H1 (cell line): Measurements from ENCODE around the gene IL22RA2. TPM values are rescaled to one million over a fixed set of nuclear protein-coding genes. Genes with fewer than 3 reads are reported as not detected.

ENCODE experiments used
- CTCF ChIA-PET: fragments of 300-600 bp; sonication (Branson Sonifier 250); formaldehyde crosslinking; loops from one replicate; lab custom pipeline; 2021; ENCODE audit not compliant: partially characterized antibody; lab: Charles Lee
- POLR2A ChIA-PET: fragments of 300-600 bp; sonication (Branson Sonifier 250); formaldehyde crosslinking; loops from one replicate; lab custom pipeline; 2021; ENCODE audit warnings: inconsistent platforms; ENCODE audit not compliant: partially characterized antibody; lab: Charles Lee
- DNase-seq, 2 experiments: peaks; one replicate each; pipeline versions ENCODE4 v3.0.0 to v3.0.0-alpha.2; 2010 to 2022; ENCODE audit warnings: low spot score in 2 of 2, low read depth in 1 of 2, mixed read lengths in 1 of 2
- FAIRE-seq: peaks from 2 replicates; lab custom pipeline; 2011; peaks lifted over from hg19 to GRCh38; lab: Jason Lieb, UNC
- H2AFZ ChIP-seq: 2 replicates; pipeline ENCODE4 v1.8.1; 2012; ENCODE audit warnings: low read length, inconsistent platforms
- H2AK5ac ChIP-seq: 2 replicates; pipeline ENCODE4 v1.6.1; 2013; ENCODE audit warnings: low read depth, low read length
- H2BK120ac ChIP-seq: replicated peaks from 2 replicates; pipeline ENCODE3; 2013; ENCODE audit warnings: low read depth, low read length, inconsistent platforms
- H2BK12ac ChIP-seq: 2 replicates; pipeline ENCODE4 v1.6.1; 2013; ENCODE audit warnings: low read depth, low read length
- H2BK15ac ChIP-seq: 2 replicates; pipeline ENCODE4 v1.6.1; 2013; ENCODE audit warnings: low read length
- H2BK20ac ChIP-seq: 2 replicates; pipeline ENCODE4 v1.6.1; 2013; ENCODE audit warnings: low read length
- H2BK5ac ChIP-seq: 2 replicates; pipeline ENCODE4 v1.6.1; 2013; ENCODE audit warnings: low read depth, low read length
- H3K14ac ChIP-seq: 2 replicates; pipeline ENCODE4 v1.6.1; 2013; ENCODE audit warnings: inconsistent platforms; ENCODE audit not compliant: insufficient read length
- H3K18ac ChIP-seq: 2 replicates; pipeline ENCODE4 v1.6.1; 2013; ENCODE audit warnings: low read length; ENCODE audit errors: extremely low read depth
- H3K23ac ChIP-seq: 2 replicates; pipeline ENCODE4 v1.6.1; 2013; ENCODE audit warnings: inconsistent platforms; ENCODE audit not compliant: insufficient read length
- H3K23me2 ChIP-seq: 2 replicates; pipeline ENCODE4 v1.6.1; 2013; ENCODE audit warnings: low read depth, low read length
- H3K27ac ChIP-seq: 2 replicates; pipeline ENCODE4 v1.6.1; 2011; ENCODE audit warnings: low read depth, low read length, inconsistent platforms
- H3K27me3 ChIP-seq, 4 experiments: replicated peaks in 1 of 4; 1 replicate in 1 of 4; 2 replicates in 3 of 4; pipeline versions ENCODE4 v1.6.1 to v1.8.1; 2011 to 2013; ENCODE audit warnings: low read length in 3 of 4, mild to moderate bottlenecking in 3 of 4, inconsistent platforms in 2 of 4, mixed read lengths in 2 of 4, moderate library complexity in 1 of 4; ENCODE audit not compliant: control insufficient read depth in 3 of 4, insufficient read depth in 3 of 4; ENCODE audit errors: extremely low read depth in 1 of 4
- H3K36me3 ChIP-seq, 4 experiments: 2 replicates each; pipeline versions ENCODE4 v1.6.1 to v1.8.1; 2011 to 2013; ENCODE audit warnings: mild to moderate bottlenecking in 4 of 4, low read length in 3 of 4, moderate library complexity in 2 of 4, control low read depth in 1 of 4, inconsistent platforms in 1 of 4; ENCODE audit not compliant: insufficient read depth in 4 of 4, control insufficient read depth in 2 of 4
- H3K4ac ChIP-seq: replicated peaks from 2 replicates; pipeline ENCODE3; 2013; ENCODE audit warnings: low read length, low read depth, mixed read lengths, inconsistent platforms; ENCODE audit not compliant: insufficient read length
- H3K4me1 ChIP-seq, 4 experiments: replicated peaks in 1 of 4; 1 replicate in 1 of 4; 2 replicates in 3 of 4; pipeline versions ENCODE4 v1.6.1 to v1.8.1; 2011 to 2013; ENCODE audit warnings: low read length in 3 of 4, inconsistent platforms in 2 of 4, mixed read lengths in 1 of 4; ENCODE audit not compliant: insufficient read depth in 4 of 4, control insufficient read depth in 3 of 4
- H3K4me2 ChIP-seq, 2 experiments: 2 replicates each; pipeline versions ENCODE4 v1.6.1 to v1.8.1; 2011 to 2013; ENCODE audit warnings: low read depth in 2 of 2, low read length in 2 of 2, control low read depth in 1 of 2, inconsistent platforms in 1 of 2, mild to moderate bottlenecking in 1 of 2; ENCODE audit not compliant: insufficient read depth in 1 of 2
- H3K4me3 ChIP-seq, 4 experiments: fragments of 200-600, 300-600 bp in 1 of 4; sonication (generic), shearing (Covaris generic), sonication (Bioruptor Twin) in 1 of 4; 2 replicates each; pipeline versions ENCODE4 v1.5.1 to v1.8.1; 2011 to 2016; ENCODE audit warnings: low read length in 4 of 4, low read depth in 3 of 4, control low read depth in 2 of 4, inconsistent platforms in 2 of 4, mild to moderate bottlenecking in 2 of 4, mixed read lengths in 1 of 4, moderate library complexity in 1 of 4; ENCODE audit not compliant: insufficient read depth in 2 of 4; ENCODE audit errors: extremely low read depth in 1 of 4
- H3K56ac ChIP-seq: replicated peaks from 2 replicates; pipeline ENCODE3; 2013; ENCODE audit warnings: low read depth, mild to moderate bottlenecking, mixed read lengths, low read length, inconsistent platforms; ENCODE audit not compliant: insufficient read length
- H3K79me1 ChIP-seq: 2 replicates; pipeline ENCODE4 v1.6.1; 2013; ENCODE audit warnings: low read depth, low read length, control low read depth
- H3K79me2 ChIP-seq, 2 experiments: 2 replicates each; pipeline versions ENCODE4 v1.6.1 to v1.8.1; 2012 to 2013; ENCODE audit warnings: low read length in 2 of 2, mild to moderate bottlenecking in 2 of 2, inconsistent platforms in 1 of 2; ENCODE audit not compliant: insufficient read depth in 2 of 2, control insufficient read depth in 1 of 2
- H3K9ac ChIP-seq, 4 experiments: replicated peaks in 1 of 4; 1 replicate in 1 of 4; 2 replicates in 3 of 4; pipeline versions ENCODE4 v1.6.1 to v1.8.1; 2011 to 2013; ENCODE audit warnings: low read depth in 3 of 4, low read length in 3 of 4, control low read depth in 2 of 4, mild to moderate bottlenecking in 2 of 4, moderate library complexity in 2 of 4, inconsistent platforms in 1 of 4; ENCODE audit errors: extremely low read depth in 1 of 4
- H3K9me3 ChIP-seq, 2 experiments: 2 replicates each; pipeline versions ENCODE4 v1.6.1 to v1.8.1; 2012 to 2013; ENCODE audit warnings: mild to moderate bottlenecking in 2 of 2, moderate library complexity in 2 of 2, control low read depth in 1 of 2, inconsistent platforms in 1 of 2, low read depth in 1 of 2, low read length in 1 of 2, mixed read lengths in 1 of 2; ENCODE audit not compliant: insufficient read depth in 2 of 2
- H4K20me1 ChIP-seq, 2 experiments: replicated peaks in 1 of 2; 2 replicates each; pipeline versions ENCODE3 to v1.8.1; 2011 to 2013; ENCODE audit warnings: inconsistent platforms in 2 of 2, low read length in 2 of 2, mild to moderate bottlenecking in 1 of 2; ENCODE audit not compliant: insufficient read depth in 2 of 2, control insufficient read depth in 1 of 2
- H4K5ac ChIP-seq: 2 replicates; pipeline ENCODE4 v1.6.1; 2013; ENCODE audit warnings: low read length, low read depth, mixed read lengths, inconsistent platforms; ENCODE audit not compliant: insufficient read length
- H4K8ac ChIP-seq: 2 replicates; pipeline ENCODE4 v1.8.0; 2013; ENCODE audit warnings: mild to moderate bottlenecking, moderate library complexity, low read length, inconsistent platforms; ENCODE audit not compliant: insufficient read depth; ENCODE audit errors: extremely low read depth
- H4K91ac ChIP-seq: replicated peaks from 2 replicates; pipeline ENCODE3; 2013; ENCODE audit warnings: low read length, mixed read lengths, inconsistent platforms; ENCODE audit not compliant: insufficient read length
- ATF3 ChIP-seq: IDR thresholded peaks from 2 replicates; pipeline ENCODE4 v1.6.1; 2011; ENCODE audit warnings: low read depth, mild to moderate bottlenecking, low read length; ENCODE audit not compliant: insufficient read depth
- CHD2 ChIP-seq: IDR thresholded peaks from 2 replicates; pipeline ENCODE4 v1.6.1; 2012; ENCODE audit warnings: low read length, improper control_type of control experiment
- SUZ12 ChIP-seq: fragments of 200-600 bp; sonication (generic); IDR thresholded peaks from 2 replicates; pipeline ENCODE4 v1.6.1; 2012; ENCODE audit warnings: mild to moderate bottlenecking, inconsistent platforms, low read length, moderate library complexity, mixed read lengths
- WGBS, 2 experiments: shearing (Covaris generic) in 1 of 2; methylation state at CpG; one replicate each; pipeline versions ENCODE4 v1.1.6 to v1.1.7; 2013 to 2015; ENCODE audit warnings: low lambda C conversion rate in 2 of 2, mixed read lengths in 2 of 2, inconsistent platforms in 1 of 2, low coverage in 1 of 2, missing lambda C conversion rate in 1 of 2; ENCODE audit not compliant: insufficient replicate concordance in 2 of 2, insufficient coverage in 1 of 2, insufficient read length in 1 of 2; ENCODE audit errors: extremely low coverage in 1 of 2, missing lambda C conversion rate in 1 of 2; 5-methylcytosine and 5-hydroxymethylcytosine counted together
- polyA plus RNA-seq, 7 experiments: library from polyadenylated mRNA; depleted of rRNA in 3 of 7; stranded (reverse) in 5 of 7; unstranded in 2 of 7; fragments of >200 nt in 5 of 7; fragments of 200-250 nt in 2 of 7; gene quantifications; 1 replicate in 5 of 7; 2 replicates in 1 of 7; 4 replicates in 1 of 7; pipeline versions ENCODE4 v1.2.1 to v1.2.3, GENCODE V29; 2011 to 2013; ENCODE audit warnings: missing spikeins in 2 of 7, mixed read lengths in 2 of 7
- total RNA-seq: library from RNA; stranded (reverse); fragmentation: NEBNext Ultra II Directional; extraction: Animal tissue kit (Norgen Biotek cat#: 25700); gene quantifications from 2 replicates; pipeline ENCODE4 v1.2.1, GENCODE V29; 2021

IL22RA2 gene
- total and polyA plus RNA-seq, 2 of the 8 experiments (the other 6 are each of a cell fraction or from before 2014, with no cell fraction given), result not detected

GRCh38 chr6:137192821-137193220, 19.4 kb upstream of the IL22RA2 start:
- no peak overlapping the region for H3K9ac ChIP-seq
- no peaks in the 10 kb centered on the region for H3K79me2 ChIP-seq
- H4K91ac ChIP-seq, result no peak overlapping the region
- FAIRE-seq (no peak), DNase-seq (no peak)
- no peaks in the 10 kb centered on the region for H3K79me1 ChIP-seq
- no peak overlapping the region for H3K56ac ChIP-seq
- no peak overlapping the region for H3K4me2 ChIP-seq
- no peak overlapping the region for H4K8ac ChIP-seq
- ChIA-PET POLR2A (no interaction called here), CTCF (interaction anchor here (0.7 to 1.4 kb wide), 2 partner anchors 10 to 104 kb away, joined by 3 read pairs; no protein-coding TSS in a partner anchor)
- peaks cover 0 to 8% (median 2%) of the 10 kb centered on the region in 4 experiments; a peak in 4 of 8 replicates for H3K36me3 ChIP-seq
- H3K4ac ChIP-seq, result no peak overlapping the region
- H4K20me1 ChIP-seq, result no peaks in the 10 kb centered on the region
- H4K5ac ChIP-seq, result no peak overlapping the region
- H2BK120ac ChIP-seq, result no peak overlapping the region
- H3K4me1 ChIP-seq, result no peaks in the 10 kb centered on the region
- no peak overlapping the region for H2BK15ac ChIP-seq
- H3K9me3 ChIP-seq, result peaks cover 23 to 29% of the 10 kb centered on the region in 2 experiments
- no peak overlapping the region for H2BK12ac ChIP-seq
- H3K18ac ChIP-seq, result no peak overlapping the region
- WGBS, 2 experiments, result 89% methylated on average over 4 of the region's 4 CpGs; no CpG with 5 or more reads in 1 of the 2 experiments
- H2BK5ac ChIP-seq, result no peak overlapping the region
- no peak overlapping the region for H3K27ac ChIP-seq
- no peaks in the 10 kb centered on the region for H3K23me2 ChIP-seq
- no peak overlapping the region for H3K4me3 ChIP-seq
- no peak overlapping the region for H3K14ac ChIP-seq
- no peak overlapping the region for H3K23ac ChIP-seq
- H2BK20ac ChIP-seq, result no peak overlapping the region
- H3K27me3 ChIP-seq, result no peaks in the 10 kb centered on the region
- H2AK5ac ChIP-seq, result no peak overlapping the region
- no peak overlapping the region for H2AFZ ChIP-seq
- no peak for TF ChIP-seq SUZ12
- no peak for TF ChIP-seq CHD2
- TF ChIP-seq ATF3, result no peak
